ENCODE measurements around the gene BCL11A.

DNA sequence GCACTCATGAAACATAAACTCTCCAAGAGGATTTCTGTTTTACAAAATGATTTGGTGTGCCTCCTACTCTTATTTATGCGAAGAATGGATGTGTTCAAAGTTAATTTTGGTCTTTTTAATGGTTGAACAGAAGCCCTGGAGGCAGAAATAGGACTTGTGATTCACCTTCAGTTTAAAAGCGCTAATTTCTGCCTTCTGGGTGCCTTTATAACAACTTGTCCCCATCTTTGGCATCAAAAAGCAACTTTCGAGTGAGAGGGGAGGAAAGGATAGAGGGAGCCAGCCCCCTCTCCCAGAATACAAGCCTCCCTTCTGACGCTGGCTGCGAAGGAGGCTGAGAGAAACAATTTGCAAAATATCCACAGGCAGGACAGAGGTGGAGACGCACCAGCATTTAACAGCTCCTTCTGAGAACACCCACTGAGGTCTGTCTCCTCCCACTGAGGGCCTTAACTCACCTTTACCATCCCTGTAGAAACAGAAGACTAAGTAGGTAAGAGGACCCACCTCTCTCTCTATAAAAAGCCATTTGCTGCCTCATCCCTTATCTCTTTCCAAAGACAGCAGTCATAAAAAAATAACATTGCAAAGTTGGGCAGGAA lies 24.3 kb upstream of the BCL11A start:
- TF ChIP-seq, protein P1, sequence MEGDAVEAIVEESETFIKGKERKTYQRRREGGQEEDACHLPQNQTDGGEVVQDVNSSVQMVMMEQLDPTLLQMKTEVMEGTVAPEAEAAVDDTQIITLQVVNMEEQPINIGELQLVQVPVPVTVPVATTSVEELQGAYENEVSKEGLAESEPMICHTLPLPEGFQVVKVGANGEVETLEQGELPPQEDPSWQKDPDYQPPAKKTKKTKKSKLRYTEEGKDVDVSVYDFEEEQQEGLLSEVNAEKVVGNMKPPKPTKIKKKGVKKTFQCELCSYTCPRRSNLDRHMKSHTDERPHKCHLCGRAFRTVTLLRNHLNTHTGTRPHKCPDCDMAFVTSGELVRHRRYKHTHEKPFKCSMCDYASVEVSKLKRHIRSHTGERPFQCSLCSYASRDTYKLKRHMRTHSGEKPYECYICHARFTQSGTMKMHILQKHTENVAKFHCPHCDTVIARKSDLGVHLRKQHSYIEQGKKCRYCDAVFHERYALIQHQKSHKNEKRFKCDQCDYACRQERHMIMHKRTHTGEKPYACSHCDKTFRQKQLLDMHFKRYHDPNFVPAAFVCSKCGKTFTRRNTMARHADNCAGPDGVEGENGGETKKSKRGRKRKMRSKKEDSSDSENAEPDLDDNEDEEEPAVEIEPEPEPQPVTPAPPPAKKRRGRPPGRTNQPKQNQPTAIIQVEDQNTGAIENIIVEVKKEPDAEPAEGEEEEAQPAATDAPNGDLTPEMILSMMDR (IDR thresholded peaks at IDR 0.05; ENCODE audit: insufficient read depth, low read length, poor library complexity, severe bottlenecking), result no peak
- no peak for TF ChIP-seq EZH2phosphoT487 (conservative IDR thresholded peaks at IDR 0.05; ENCODE audit: low read length)

Data from SU-DHL-6 (cell line).